ENCODE results near the gene ZNHIT2.

Gene ZNHIT2

DNA sequence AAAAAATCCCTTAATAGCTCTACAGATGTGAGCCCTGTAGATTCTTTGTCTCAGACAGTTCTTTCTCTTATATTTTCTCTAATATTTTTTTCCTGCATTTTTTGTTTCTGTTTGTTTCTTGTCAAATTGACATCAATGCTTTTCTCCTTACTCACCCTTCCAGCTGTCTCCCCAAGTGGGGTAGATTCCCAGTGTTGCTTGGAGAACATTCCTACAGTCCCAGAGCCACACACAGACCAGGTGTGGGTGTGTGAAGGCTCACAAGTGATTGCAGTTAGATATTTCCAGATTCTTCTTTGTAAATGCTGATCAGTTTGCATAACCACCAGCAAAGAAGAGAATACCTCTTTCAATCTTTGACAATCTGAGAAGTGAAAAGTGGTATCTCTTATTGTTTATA lies 14.0 kb downstream of the ZNHIT2 start:
- DNase-seq (ENCODE audit: low read depth): no peak

DNA sequence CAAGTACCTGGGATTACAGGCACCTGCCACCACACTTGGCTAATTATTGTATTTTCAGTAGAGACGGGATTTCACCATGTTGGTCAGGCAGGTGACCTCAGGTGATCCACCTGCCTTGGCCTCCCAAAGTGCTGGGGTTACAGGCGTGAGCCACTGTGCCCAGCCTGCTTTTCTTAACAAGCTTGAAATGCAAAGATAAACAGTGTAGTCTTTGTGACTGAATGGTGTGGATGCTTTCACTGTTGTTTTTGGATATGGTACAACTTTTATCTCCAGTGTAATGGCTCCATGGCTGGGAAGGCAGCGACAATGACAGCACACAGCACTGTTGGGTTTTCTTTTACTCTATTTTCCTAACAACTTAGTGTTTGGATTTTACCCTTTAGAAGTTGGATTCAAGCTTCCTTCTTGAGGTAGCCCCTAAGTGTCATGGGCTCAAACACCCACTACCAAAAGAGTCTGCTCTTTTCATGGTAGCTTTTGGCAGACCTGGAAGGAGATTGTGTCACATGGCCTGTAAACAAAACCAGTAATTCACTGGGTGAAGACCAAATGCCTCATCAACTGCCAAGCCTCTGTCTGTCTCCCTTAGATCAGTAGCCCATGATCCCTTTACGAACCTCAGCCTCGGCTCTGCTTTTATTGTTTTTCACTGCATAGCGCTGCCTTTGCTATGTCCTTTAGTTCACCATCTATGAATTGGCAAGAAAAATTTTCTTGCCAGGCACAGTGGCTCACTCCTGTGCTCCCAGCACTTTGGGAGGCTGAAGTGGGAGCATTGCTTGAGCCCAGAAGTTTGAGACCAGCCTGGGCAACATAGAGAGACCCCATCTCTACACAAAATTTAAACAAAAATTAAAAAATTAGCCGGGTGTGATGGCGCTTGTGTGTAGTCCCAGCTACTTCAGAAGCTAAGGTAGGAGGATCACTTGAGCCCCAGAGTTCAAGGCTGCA lies 15.1 kb downstream of the ZNHIT2 start:
- DNase-seq (ENCODE audit: low read depth): no peak

DNA sequence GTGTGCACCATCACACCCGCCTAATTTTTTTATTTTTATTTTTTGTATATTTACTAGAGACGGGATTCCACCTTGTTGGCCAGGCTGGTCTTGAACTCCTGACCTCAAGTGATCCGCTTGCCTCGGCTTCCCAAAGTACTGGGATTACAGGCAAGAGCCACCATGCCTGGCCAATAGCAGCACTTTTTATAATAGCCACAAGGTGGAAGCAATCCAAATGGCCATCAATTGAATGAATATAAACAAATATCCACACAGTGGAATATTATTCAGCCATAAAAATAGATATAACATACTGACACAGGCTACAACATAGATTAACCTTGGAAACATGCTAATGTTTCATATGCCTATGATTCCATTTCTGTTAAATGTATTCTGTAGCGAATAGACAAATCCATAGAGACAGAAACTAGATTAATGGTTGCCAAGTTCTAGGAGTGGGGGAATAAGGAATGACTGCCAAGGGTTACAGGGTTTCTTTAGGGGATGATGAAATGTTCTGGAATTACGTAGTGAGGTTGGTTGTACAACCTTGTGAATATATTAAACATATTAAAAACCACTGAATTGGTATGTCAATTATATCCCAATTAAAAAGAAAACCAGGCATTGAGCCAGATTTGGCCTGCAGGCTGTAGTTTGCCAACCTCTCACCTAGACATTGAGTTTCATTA lies 16.7 kb downstream of the ZNHIT2 start:
- DNase-seq (ENCODE audit: low read depth): no peak

GRCh38 chr11:65096926-65097325 lies 20.6 kb downstream of the ZNHIT2 start:
- DNase-seq (ENCODE audit: low read depth): no peak

- DNase-seq (ENCODE audit: low read depth): peak; percentile 67
These were observed 21.3 kb downstream of the ZNHIT2 start, which contains the start of gene VPS51 for GRCh38 chr11:65095974-65096806. Gene VPS51 (plus strand): TSS chr11:65096214. CDS start chr11:65096251, 37 bp downstream.

- no peak for DNase-seq (ENCODE audit: low read depth)
These were observed 22.1 kb downstream of the ZNHIT2 start for GRCh38 chr11:65095427-65095826.

- DNase-seq (ENCODE audit: low read depth): no peak
These were observed 26.9 kb downstream of the ZNHIT2 start for GRCh38 chr11:65090628-65091027.

GRCh38 chr11:65089621-65090020 lies 27.9 kb downstream of the ZNHIT2 start:
- no peak for DNase-seq (ENCODE audit: low read depth)

GRCh38 chr11:65087827-65088226 lies 29.7 kb downstream of the ZNHIT2 start:
- no peak for DNase-seq (ENCODE audit: low read depth)

GRCh38 chr11:65087216-65087615 lies 30.3 kb downstream of the ZNHIT2 start:
- DNase-seq (ENCODE audit: low read depth): no peak

DNA sequence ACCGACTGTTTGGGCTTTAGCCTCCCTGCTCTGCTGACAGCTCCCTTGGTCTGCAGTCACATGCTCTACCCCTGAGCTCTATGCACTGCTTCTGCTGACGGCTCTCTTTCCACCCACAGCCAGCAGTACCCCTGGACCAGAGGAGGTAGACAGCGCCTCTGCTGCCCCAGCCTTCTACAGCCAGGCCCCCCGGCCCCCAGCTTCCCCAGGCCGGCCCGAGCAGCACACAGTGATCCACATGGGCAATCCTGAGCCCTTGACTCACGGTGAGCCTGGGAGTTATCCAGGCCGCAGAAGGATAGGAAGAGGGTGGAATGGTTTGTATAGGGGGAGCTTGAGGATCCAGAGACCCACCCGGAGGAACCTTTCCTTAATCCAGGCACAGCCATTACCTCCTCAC lies 30.7 kb downstream of the ZNHIT2 start:
- DNase-seq (ENCODE audit: low read depth): no peak

DNA sequence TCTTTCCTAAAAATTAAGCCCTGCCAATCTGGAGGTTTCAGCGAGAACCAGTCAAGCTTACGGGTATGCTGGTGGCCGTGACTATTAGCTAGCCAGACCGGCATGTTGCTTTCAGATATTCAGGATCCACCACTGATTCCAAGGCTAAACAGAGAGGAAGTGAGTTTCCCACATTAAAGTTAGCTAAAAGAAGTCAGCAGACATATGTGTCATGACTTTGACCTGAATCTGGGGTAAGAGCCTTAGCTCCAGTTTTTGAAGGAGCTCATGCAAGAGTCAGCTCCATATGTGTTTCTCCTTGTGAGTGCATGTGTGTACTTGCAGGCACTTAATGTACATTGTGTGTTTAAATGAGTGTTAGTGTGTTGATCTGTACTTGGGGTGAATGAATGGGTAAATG lies 32.1 kb downstream of the ZNHIT2 start:
- DNase-seq (ENCODE audit: low read depth): no peak

GRCh38 chr11:65084598-65085375 lies 32.7 kb downstream of the ZNHIT2 start:
- no peak for DNase-seq (ENCODE audit: low read depth)

DNA sequence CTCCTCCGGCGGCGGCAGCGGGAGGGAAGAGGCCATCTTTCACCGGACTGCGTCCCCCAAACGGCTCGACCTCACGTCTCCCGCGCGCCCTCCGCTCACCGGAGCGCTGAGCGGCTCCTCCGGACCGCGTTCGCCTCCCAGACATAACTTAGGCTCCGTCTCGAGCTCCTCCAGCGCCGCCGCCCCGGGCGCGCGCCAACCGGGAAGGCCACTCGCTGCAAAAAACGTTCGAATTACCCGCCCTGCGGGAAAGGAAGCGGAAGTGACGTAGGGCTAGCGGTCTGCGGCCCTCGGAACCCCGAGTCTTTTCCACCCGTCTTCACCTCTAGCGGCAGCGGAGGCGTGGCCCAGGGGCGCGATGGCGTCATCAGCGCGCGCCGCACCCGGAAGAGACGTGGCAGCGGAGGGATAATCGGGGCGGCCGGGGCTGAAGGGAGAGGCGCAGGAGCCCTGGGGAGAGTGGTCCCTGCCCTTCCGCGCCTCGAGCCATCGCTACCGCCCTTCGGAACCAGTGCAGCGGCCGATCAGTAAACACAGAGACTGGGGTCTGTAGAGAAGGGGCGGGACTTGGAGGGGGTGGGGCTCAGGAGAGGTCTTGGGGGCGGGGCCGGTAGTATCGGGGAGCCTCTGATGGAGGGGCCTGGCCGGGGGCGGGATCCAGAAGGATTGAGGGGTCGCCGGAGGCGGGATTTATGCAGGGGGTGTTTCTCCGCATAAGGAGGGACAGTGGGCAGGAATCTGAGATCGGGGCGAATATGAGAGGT lies 33.5 kb downstream of the ZNHIT2 start, which contains the start of the genes CDCA5 and ZFPL1:
Gene CDCA5 (minus strand): TSS at position 207 of the 764 bp plus-strand sequence. CDS start 62 bp downstream, at position 145.
Gene ZFPL1 (plus strand): TSS at position 389 of the 764 bp plus-strand sequence. CDS start 477 bp downstream, outside the sequence.
- peak; percentile 96 for DNase-seq (ENCODE audit: low read depth)

- no peak for DNase-seq (ENCODE audit: low read depth)
These were observed 34.2 kb downstream of the ZNHIT2 start for GRCh38 chr11:65083134-65083833.

- no peak for DNase-seq (ENCODE audit: low read depth)
These were observed 38.6 kb downstream of the ZNHIT2 start for GRCh38 chr11:65078786-65079342.

DNA sequence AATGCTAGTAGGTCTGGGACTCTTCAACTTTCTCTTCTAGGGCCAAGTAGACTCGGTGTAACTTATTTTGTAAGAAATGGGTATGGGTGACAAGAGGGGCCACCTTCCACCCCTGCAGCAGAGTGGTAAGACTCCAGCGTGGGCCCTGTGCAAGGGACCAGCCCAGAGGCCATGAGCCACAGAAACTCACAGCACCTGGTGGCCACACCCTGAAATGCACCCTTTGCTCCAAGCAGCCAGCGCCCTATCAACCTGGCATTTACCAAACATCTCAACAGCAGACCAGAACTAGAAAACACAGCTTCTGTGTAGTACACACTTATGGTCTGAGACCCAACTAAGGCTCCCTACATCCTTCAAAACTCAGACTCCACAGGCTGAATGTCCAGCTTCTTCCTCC lies 39.4 kb downstream of the ZNHIT2 start:
- peak; percentile 46 for DNase-seq (ENCODE audit: low read depth)

GRCh38 chr11:65077451-65077850 lies 40.0 kb downstream of the ZNHIT2 start:
- no peak for DNase-seq (ENCODE audit: low read depth)

GRCh38 chr11:65072631-65072966 lies 44.9 kb downstream of the ZNHIT2 start:
- no peak for DNase-seq (ENCODE audit: low read depth)

Data from stimulated activated CD8-positive, alpha-beta memory T cell treated with anti-CD3 and anti-CD28 coated beads, Interleukin-12 subunit alpha, Interleukin-12 subunit beta, amount 100 ng/mL, for 4 hours (primary cell).